DND-41 (cell line): ENCODE results near the gene DHH.
"Not testable (repeated sequence)": the region's sequence is repeated elsewhere in the genome, so short reads cannot be mapped to it uniquely, and the experiment has no call there.

Experiments
- ATAC-seq: fragments of 200-7000 bp; cut with Tn5 transposase; 3 replicates; pipeline ENCODE4 v1.9.1; 2021; ENCODE audit warnings: low read depth; ENCODE audit not compliant: insufficient read depth
- DNase-seq: peaks from one replicate; pipeline ENCODE4 v3.0.0-alpha.2; 2020
- H2AFZ ChIP-seq: 2 replicates; pipeline ENCODE4 v1.6.0; 2012; ENCODE audit warnings: low read depth, low read length
- H3K27ac ChIP-seq: 2 replicates; pipeline ENCODE4 v1.5.1; 2012; ENCODE audit warnings: low read length, inconsistent platforms
- H3K27me3 ChIP-seq: fragments of 200-600 bp; sonication (generic); 2 replicates; pipeline ENCODE4 v1.6.0; 2012; ENCODE audit warnings: low read length, mild to moderate bottlenecking, inconsistent platforms; ENCODE audit not compliant: insufficient read depth, poor library complexity
- H3K36me3 ChIP-seq: 2 replicates; pipeline ENCODE4 v1.5.1; 2012; ENCODE audit warnings: low read length, inconsistent platforms; ENCODE audit not compliant: insufficient read depth
- H3K4me1 ChIP-seq: 2 replicates; pipeline ENCODE4 v1.5.1; 2012; ENCODE audit warnings: mild to moderate bottlenecking, low read length; ENCODE audit not compliant: insufficient read depth
- H3K4me2 ChIP-seq: 2 replicates; pipeline ENCODE4 v1.6.0; 2012; ENCODE audit warnings: mild to moderate bottlenecking, moderate library complexity, low read length, inconsistent platforms; ENCODE audit not compliant: insufficient read depth
- H3K4me3 ChIP-seq, 2 experiments: fragments of 200-600 bp in 1 of 2; shearing (Covaris generic) in 1 of 2; 2 replicates each; pipeline ENCODE4 v1.5.1; 2012 to 2016; ENCODE audit warnings: inconsistent platforms in 2 of 2, low read length in 2 of 2, mild to moderate bottlenecking in 2 of 2, low read depth in 1 of 2, moderate library complexity in 1 of 2
- H3K79me2 ChIP-seq: 2 replicates; pipeline ENCODE4 v1.6.0; 2012; ENCODE audit warnings: low read length, inconsistent platforms; ENCODE audit not compliant: insufficient read depth
- H3K9ac ChIP-seq: 2 replicates; pipeline ENCODE4 v1.6.0; 2012; ENCODE audit warnings: low read depth, mild to moderate bottlenecking, inconsistent platforms, low read length, moderate library complexity
- H3K9me3 ChIP-seq: 2 replicates; pipeline ENCODE4 v1.5.1; 2012; ENCODE audit warnings: low read length, moderate library complexity, mild to moderate bottlenecking, inconsistent platforms; ENCODE audit not compliant: insufficient read depth, severe bottlenecking
- H4K20me1 ChIP-seq: 2 replicates; pipeline ENCODE4 v1.6.0; 2012; ENCODE audit warnings: low read length; ENCODE audit not compliant: insufficient read depth
- EZH2 ChIP-seq: IDR thresholded peaks from 3 replicates; pipeline ENCODE4 v1.6.1; 2012; ENCODE audit warnings: borderline replicate concordance, low read depth, mild to moderate bottlenecking, moderate library complexity, low read length, inconsistent platforms; ENCODE audit not compliant: severe bottlenecking
- TF ChIP-seq, protein P1 (sequence below): IDR thresholded peaks from 2 replicates; pipeline ENCODE4 v1.5.1; 2012; ENCODE audit warnings: borderline replicate concordance, low read length, moderate library complexity, mild to moderate bottlenecking; ENCODE audit not compliant: poor library complexity, severe bottlenecking; ENCODE audit errors: extremely low read depth

The DHH gene

DNA sequence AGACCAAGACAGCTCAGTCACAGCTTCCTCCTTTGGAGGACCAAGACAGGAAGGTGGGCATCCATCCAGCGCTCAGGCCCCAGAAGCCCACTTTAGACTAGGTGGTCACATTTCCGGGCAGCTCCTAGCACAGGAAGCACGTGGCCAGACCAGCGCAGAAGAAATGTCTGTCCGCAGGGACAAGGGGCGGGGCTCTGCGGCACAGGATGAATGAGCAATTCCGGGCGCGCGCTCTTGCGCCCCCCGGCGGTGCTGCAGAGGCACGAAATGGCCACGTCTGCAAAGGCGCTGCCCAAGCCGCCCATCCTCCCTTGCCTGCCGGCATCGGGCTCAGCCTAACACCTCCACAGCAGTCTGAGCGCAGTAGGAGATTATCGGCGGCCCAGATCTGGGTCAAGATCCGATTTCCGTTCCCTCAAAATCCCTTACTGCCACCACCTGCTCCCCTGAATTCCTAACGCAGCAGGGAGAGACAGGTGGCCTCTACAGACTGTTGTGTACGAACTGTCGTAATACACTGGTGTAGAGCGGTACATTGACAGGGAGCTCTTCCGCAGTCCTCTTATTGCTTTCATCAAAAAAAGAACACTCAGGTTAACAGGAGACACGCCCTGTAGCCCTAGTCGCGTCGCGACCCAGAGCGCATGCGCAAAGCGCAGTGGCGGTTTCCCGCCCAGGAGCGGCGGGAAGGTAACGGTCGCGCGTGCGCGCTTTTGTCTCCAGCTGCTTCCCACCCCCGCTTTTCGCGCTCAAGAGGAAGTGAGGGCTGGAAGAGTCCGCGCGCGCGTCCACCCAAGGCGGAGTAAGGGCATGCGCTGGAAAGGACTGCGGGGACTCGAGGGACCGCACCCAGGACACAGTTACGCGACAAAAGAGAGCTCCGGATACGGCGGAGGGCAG is 35.8 kb upstream of the DHH start:
- DNase-seq (peak; percentile 94), ATAC-seq (peak; percentile 60)
- Histone ChIP-seq H3K27me3 (no peaks in the 10 kb centered on the region), H3K9me3 (no peaks in the 10 kb centered on the region), H2AFZ (no peak overlapping the region), H3K79me2 (peaks cover 49% of the 10 kb centered on the region), H3K4me1 (peaks cover 38% of the 10 kb centered on the region), H3K4me3 (peak overlapping the region; percentile 53 to 79; a peak in 3 of 4 replicates), H3K4me2 (peak overlapping the region; percentile 80), H3K36me3 (peaks cover 39% of the 10 kb centered on the region), H3K9ac (peak overlapping the region; percentile 99), H4K20me1 (peaks cover 24% of the 10 kb centered on the region), H3K27ac (peak overlapping the region; percentile 95)
- no peak for TF ChIP-seq EZH2
- TF ChIP-seq, protein P1, sequence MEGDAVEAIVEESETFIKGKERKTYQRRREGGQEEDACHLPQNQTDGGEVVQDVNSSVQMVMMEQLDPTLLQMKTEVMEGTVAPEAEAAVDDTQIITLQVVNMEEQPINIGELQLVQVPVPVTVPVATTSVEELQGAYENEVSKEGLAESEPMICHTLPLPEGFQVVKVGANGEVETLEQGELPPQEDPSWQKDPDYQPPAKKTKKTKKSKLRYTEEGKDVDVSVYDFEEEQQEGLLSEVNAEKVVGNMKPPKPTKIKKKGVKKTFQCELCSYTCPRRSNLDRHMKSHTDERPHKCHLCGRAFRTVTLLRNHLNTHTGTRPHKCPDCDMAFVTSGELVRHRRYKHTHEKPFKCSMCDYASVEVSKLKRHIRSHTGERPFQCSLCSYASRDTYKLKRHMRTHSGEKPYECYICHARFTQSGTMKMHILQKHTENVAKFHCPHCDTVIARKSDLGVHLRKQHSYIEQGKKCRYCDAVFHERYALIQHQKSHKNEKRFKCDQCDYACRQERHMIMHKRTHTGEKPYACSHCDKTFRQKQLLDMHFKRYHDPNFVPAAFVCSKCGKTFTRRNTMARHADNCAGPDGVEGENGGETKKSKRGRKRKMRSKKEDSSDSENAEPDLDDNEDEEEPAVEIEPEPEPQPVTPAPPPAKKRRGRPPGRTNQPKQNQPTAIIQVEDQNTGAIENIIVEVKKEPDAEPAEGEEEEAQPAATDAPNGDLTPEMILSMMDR, result peak; percentile 91

DNA sequence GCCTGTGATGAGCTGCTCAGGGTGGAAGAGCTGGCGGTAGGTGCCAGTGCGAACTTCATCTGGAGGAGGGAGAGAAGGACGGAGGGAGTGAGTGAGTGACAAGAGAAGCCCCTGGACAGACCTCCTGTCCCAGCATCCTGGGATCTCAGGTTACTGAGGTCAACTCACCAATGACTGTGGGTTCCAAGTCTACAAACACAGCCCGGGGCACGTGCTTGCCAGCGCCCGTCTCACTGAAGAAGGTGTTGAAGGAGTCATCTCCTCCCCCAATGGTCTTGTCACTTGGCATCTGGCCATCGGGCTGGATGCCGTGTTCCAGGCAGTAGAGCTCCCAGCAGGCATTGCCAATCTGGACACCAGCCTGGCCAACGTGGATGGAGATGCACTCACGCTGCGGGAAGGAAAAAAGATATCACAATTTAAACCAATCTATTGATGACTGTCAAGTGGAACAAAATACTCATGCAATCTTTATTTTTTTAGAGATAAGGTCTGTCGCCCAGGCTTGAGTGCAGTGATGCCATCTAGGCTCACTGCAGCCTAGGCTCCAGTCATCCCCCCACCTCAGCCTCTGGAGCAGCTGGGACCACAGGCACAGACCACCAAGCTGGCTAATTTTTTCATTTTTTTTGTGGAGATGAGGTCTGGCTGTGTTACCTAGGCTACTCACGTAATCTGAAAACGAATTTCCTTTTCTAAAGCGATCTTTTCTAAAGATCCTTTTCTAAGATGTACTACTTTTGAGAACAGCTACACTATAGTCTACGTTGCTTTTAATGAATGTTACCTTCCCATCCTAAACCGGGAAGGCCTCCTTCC is 34.9 kb upstream of the DHH start:
- Histone ChIP-seq H3K4me3 (peak overlapping the region; percentile 53 to 79; a peak in 3 of 4 replicates), H3K27ac (peak overlapping the region; percentile 95), H3K9ac (peak overlapping the region; percentile 99), H3K36me3 (peaks cover 39% of the 10 kb centered on the region), H4K20me1 (peaks cover 24% of the 10 kb centered on the region), H3K9me3 (no peaks in the 10 kb centered on the region), H3K4me2 (peak overlapping the region; percentile 80), H2AFZ (no peak overlapping the region), H3K79me2 (peaks cover 49% of the 10 kb centered on the region), H3K27me3 (no peaks in the 10 kb centered on the region), H3K4me1 (peaks cover 38% of the 10 kb centered on the region)
- no peak for TF ChIP-seq EZH2
- TF ChIP-seq, protein P1, result no peak
- no peak for DNase-seq
- ATAC-seq, result no peak

DNA sequence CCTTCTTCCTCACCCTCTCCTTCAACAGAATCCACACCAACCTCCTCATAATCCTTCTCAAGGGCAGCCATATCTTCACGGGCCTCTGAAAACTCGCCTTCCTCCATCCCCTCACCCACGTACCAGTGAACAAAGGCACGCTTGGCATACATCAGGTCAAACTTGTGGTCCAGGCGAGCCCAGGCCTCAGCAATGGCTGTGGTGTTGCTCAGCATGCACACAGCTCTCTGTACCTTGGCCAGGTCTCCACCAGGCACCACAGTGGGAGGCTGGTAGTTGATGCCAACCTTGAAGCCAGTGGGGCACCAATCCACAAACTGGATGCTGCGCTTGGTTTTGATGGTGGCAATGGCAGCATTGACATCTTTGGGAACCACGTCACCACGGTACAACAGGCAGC is 33.4 kb upstream of the DHH start:
- not testable (repeated sequence) for H3K4me3 ChIP-seq

More for the DNA sequence above, 33.4 kb upstream of the DHH start:
- Histone ChIP-seq H3K36me3 (peaks cover 39% of the 10 kb centered on the region), H4K20me1 (peaks cover 24% of the 10 kb centered on the region), H3K79me2 (peaks cover 39% of the 10 kb centered on the region), H3K4me1 (peaks cover 28% of the 10 kb centered on the region)
- ATAC-seq, H3K27ac ChIP-seq, H3K4me2 ChIP-seq, H3K9me3 ChIP-seq, H3K9ac ChIP-seq, H2AFZ ChIP-seq, DNase-seq, H3K27me3 ChIP-seq: not testable (repeated sequence)
